ENCODE measurements around the gene ACBD4. TPM values are rescaled to one million over a fixed set of nuclear protein-coding genes. Genes with fewer than 3 reads are reported as not detected.

The ACBD4 gene
- total and polyA plus RNA-seq, 2 experiments from 2014 or later, result 8.2 to 13.7 TPM

- Histone ChIP-seq H3K9me3 (ENCODE audit: low read depth) (no peaks in the 10 kb centered on the region), H3K27ac (peak overlapping the region; percentile 100), H3K27me3 (no peaks in the 10 kb centered on the region), H3K79me2 (peaks cover 55% of the 10 kb centered on the region), H3K4me2 (peak overlapping the region; percentile 100), H3K9me2 (replicated peaks; ENCODE audit: insufficient read depth) (no peaks in the 10 kb centered on the region), H3K4me1 (ENCODE audit: insufficient read depth) (peaks cover 51% of the 10 kb centered on the region), H2AFZ (no peak overlapping the region), H3K4me3 (no peak overlapping the region), H4K20me1 (ENCODE audit: insufficient read depth, poor library complexity, severe bottlenecking) (no peaks in the 10 kb centered on the region), H3K36me3 (replicated peaks; ENCODE audit: insufficient read depth, low read depth) (no peaks in the 10 kb centered on the region)
- DNase-seq (ENCODE audit: low spot score), result peak; percentile 67
- 69% methylated on average over 13 of the region's 13 CpGs for WGBS (ENCODE audit: low lambda C conversion rate, missing lambda C conversion rate)
- no peak for TF ChIP-seq EZH2phosphoT487 (IDR thresholded peaks at IDR 0.05; ENCODE audit: low read depth, severe bottlenecking, unreplicated experiment)
- TF ChIP-seq EZH2 (IDR thresholded peaks at IDR 0.05; ENCODE audit: borderline replicate concordance), result no peak
- TF ChIP-seq CTCF (IDR thresholded peaks at IDR 0.05; ENCODE audit: poor library complexity), result no peak
Measured at GRCh38 chr17:45129940-45130680, 5.4 kb upstream of the ACBD4 start.

DNA sequence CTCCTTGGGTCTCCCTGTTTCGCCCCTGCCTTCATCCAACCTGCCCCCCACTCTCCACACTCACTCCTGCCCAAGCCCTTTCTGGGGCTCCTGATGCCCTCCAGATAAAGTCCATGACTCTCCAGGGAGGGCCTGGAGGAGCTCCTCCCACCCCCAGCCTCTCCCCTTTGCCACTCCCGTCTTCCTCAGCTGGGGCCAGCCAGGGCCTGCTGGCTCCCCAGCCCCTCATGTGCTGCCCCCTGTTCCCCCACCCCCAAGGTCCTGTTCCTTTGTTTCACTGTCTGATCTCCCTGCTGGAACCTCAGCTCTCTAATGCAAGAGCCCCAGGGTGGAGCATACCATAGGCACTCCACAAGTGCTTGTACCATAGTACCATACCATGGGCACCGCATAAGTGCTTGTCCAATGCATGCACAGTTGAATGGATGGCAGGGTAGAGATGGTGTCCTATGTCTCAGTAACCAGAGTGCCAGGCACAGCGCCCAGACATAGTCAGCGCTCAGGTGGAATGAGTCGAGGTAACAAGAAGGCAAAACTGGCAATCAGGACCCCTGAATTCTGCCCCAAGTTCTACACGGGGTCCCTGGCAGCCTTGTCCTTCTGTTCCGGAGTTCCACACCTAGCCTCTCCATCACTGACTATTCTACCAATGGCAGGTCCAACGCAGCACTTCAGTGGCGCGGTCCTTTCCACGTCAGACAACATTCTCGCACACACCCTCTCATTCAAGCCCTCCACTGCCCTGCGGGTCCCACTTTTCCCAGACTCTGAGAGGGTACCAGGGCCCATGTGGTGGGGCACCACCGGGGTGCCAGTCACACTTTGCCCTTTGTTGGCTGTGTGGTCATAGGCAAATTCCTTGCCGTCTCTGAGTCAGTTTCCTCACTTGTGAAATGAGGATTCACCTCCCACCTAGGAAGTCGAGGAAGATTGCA is 4.5 kb upstream of the ACBD4 start:
- Histone ChIP-seq H3K36me3 (replicated peaks; ENCODE audit: insufficient read depth, low read depth) (no peaks in the 10 kb centered on the region), H3K9me2 (replicated peaks; ENCODE audit: insufficient read depth) (no peaks in the 10 kb centered on the region), H3K9me3 (ENCODE audit: low read depth) (no peaks in the 10 kb centered on the region), H3K4me1 (ENCODE audit: insufficient read depth) (peaks cover 53% of the 10 kb centered on the region), H2AFZ (no peak overlapping the region), H3K4me2 (peak overlapping the region; percentile 100), H4K20me1 (ENCODE audit: insufficient read depth, poor library complexity, severe bottlenecking) (no peaks in the 10 kb centered on the region), H3K79me2 (peaks cover 47% of the 10 kb centered on the region), H3K27ac (peak overlapping the region; percentile 100), H3K4me3 (peak overlapping the region; percentile 96), H3K27me3 (no peaks in the 10 kb centered on the region)
- WGBS (ENCODE audit: low lambda C conversion rate, missing lambda C conversion rate), result 91% methylated on average over 16 of the region's 17 CpGs
- no peak for TF ChIP-seq EZH2phosphoT487 (IDR thresholded peaks at IDR 0.05; ENCODE audit: low read depth, severe bottlenecking, unreplicated experiment)
- TF ChIP-seq CTCF (IDR thresholded peaks at IDR 0.05; ENCODE audit: poor library complexity), result no peak
- no peak for TF ChIP-seq EZH2 (IDR thresholded peaks at IDR 0.05; ENCODE audit: borderline replicate concordance)
- no peak for DNase-seq (ENCODE audit: low spot score)

DNA sequence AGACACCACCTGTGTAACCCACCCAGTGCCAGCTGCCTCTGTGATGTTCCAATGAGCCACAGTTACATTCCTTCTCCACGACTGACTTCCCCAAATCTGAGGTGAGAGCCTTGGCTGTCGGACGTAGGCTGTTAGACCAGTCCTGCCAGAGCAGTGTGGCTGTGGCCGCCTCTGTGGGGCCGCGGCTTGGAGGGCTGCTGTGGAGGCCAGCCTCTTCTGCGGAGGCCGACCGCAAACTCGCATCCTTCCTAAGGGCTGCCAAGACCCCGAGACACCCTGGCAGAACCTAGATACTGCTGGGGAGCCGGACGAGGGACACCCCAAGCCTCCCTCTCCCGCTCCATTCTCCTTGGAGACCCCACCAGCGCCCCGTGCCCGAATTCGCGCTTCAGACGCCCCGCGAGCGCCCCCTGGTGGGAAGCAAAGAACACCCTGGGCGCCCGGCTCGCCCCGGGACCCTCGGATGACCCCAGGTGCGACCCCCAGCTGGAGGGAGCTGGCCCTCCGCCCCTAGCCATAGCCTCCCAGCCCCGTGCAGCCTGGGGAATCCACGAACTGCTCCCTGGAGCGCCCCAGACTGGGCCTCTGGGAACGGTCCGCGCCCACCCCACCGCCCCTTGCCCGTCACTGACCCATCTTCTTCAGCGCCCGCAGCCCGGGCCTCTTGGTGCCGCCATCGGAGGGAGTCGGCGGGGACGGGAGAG is 3.7 kb upstream of the ACBD4 start:
- 24% methylated on average over 34 of the region's 46 CpGs for whole genome bisulfite sequencing (ENCODE audit: low lambda C conversion rate, missing lambda C conversion rate)
- peak overlapping the region; percentile 100 for H3K27ac ChIP-seq
- TF ChIP-seq CTCF (IDR thresholded peaks at IDR 0.05; ENCODE audit: poor library complexity), result peak; percentile 99
- TF ChIP-seq EZH2phosphoT487 (IDR thresholded peaks at IDR 0.05; ENCODE audit: low read depth, severe bottlenecking, unreplicated experiment), result no peak
- peak overlapping the region; percentile 96 for H3K4me3 ChIP-seq
- H3K9me2 ChIP-seq (replicated peaks; ENCODE audit: insufficient read depth), result no peaks in the 10 kb centered on the region
- no peaks in the 10 kb centered on the region for H3K27me3 ChIP-seq
- peaks cover 56% of the 10 kb centered on the region for H3K4me1 ChIP-seq (ENCODE audit: insufficient read depth)
- H3K79me2 ChIP-seq, result peaks cover 43% of the 10 kb centered on the region
- DNase-seq (ENCODE audit: low spot score), result peak; percentile 75
- H4K20me1 ChIP-seq (ENCODE audit: insufficient read depth, poor library complexity, severe bottlenecking), result no peaks in the 10 kb centered on the region
- no peaks in the 10 kb centered on the region for H3K36me3 ChIP-seq (replicated peaks; ENCODE audit: insufficient read depth, low read depth)
- no peaks in the 10 kb centered on the region for H3K9me3 ChIP-seq (ENCODE audit: low read depth)
- H2AFZ ChIP-seq, result peak overlapping the region; percentile 48
- peak overlapping the region; percentile 100 for H3K4me2 ChIP-seq
